SK-N-SH treated with all-trans-retinoic acid at 6 μM for 48 hours (cell line): ENCODE data around the gene ESYT2.

Source experiments
- ARNTL ChIP-seq: fragments of 450-650 bp; formaldehyde crosslinking; IDR thresholded peaks from 2 replicates; pipeline ENCODE4 v1.5.0; 2020; ENCODE audit warnings: low read depth, mild to moderate bottlenecking, moderate library complexity, borderline replicate concordance
- OSR1 ChIP-seq: fragments of 250-450 bp; sonication (Bioruptor Pico); IDR thresholded peaks from 2 replicates; pipeline ENCODE4 v1.8.0; 2022; ENCODE audit warnings: moderate library complexity, mild to moderate bottlenecking, inconsistent platforms
- RARB ChIP-seq: fragments of 250-450 bp; sonication (Bioruptor Pico); IDR thresholded peaks from 2 replicates; pipeline ENCODE4 v1.8.0; 2021; ENCODE audit warnings: mild to moderate bottlenecking, moderate library complexity
- ZC3H10 ChIP-seq: fragments of 250-450 bp; sonication (Bioruptor Pico); IDR thresholded peaks from 2 replicates; pipeline ENCODE4 v1.5.1; 2021; ENCODE audit warnings: mild to moderate bottlenecking, moderate library complexity
- ZFP30 ChIP-seq: fragments of 450-650 bp; formaldehyde crosslinking; IDR thresholded peaks from 2 replicates; pipeline ENCODE4 v1.5.0; 2022; ENCODE audit warnings: mild to moderate bottlenecking, moderate library complexity
- TF ChIP-seq, protein P1 (sequence below): fragments of 250-450 bp; sonication (Bioruptor Pico); IDR thresholded peaks from 2 replicates; pipeline ENCODE4 v1.8.0; 2020; ENCODE audit warnings: mild to moderate bottlenecking, moderate library complexity, borderline replicate concordance
- TF ChIP-seq, protein P2 (sequence below): fragments of 250-450 bp; sonication (Bioruptor Pico); IDR thresholded peaks from 2 replicates; pipeline ENCODE4 v1.5.0; 2020; ENCODE audit warnings: mild to moderate bottlenecking, moderate library complexity
- TF ChIP-seq, protein P3 (sequence below): fragments of 250-450 bp; sonication (Bioruptor Pico); IDR thresholded peaks from 2 replicates; pipeline ENCODE4 v1.5.1; 2021; ENCODE audit warnings: mild to moderate bottlenecking, moderate library complexity
- TF ChIP-seq, protein P4 (sequence below): fragments of 250-450 bp; sonication (Bioruptor Pico); IDR thresholded peaks from 2 replicates; pipeline ENCODE4 v1.5.1; 2020; ENCODE audit warnings: low read depth, mild to moderate bottlenecking, moderate library complexity

DNA sequence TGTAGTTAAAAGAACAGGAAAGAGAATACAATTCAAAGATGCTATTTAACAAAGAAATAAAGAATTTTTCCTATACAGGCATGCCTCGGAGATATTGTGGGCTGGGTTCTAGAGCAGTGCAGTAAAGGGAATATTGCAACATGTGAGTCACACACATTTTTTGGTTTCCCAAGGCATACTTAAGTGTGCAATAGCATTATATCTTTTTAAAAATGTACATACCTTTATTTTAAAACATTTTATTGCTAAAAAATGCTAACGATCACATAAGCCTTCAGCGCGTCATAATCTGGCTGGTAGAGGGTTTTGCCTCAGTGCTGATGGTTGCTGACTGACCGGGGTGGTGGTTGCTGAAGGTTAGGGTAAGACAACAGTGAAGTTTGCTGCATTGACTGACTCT is 54.4 kb downstream of the ESYT2 start:
- TF ChIP-seq, protein P1, sequence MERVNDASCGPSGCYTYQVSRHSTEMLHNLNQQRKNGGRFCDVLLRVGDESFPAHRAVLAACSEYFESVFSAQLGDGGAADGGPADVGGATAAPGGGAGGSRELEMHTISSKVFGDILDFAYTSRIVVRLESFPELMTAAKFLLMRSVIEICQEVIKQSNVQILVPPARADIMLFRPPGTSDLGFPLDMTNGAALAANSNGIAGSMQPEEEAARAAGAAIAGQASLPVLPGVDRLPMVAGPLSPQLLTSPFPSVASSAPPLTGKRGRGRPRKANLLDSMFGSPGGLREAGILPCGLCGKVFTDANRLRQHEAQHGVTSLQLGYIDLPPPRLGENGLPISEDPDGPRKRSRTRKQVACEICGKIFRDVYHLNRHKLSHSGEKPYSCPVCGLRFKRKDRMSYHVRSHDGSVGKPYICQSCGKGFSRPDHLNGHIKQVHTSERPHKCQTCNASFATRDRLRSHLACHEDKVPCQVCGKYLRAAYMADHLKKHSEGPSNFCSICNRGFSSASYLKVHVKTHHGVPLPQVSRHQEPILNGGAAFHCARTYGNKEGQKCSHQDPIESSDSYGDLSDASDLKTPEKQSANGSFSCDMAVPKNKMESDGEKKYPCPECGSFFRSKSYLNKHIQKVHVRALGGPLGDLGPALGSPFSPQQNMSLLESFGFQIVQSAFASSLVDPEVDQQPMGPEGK (CRISPR knock-in tag) = no peak
- TF ChIP-seq RARB (CRISPR knock-in tag) = no peak
- TF ChIP-seq ZFP30 (CRISPR knock-in tag) = no peak
- TF ChIP-seq ZC3H10 (CRISPR knock-in tag) = no peak
- TF ChIP-seq OSR1 (CRISPR knock-in tag) = no peak
- TF ChIP-seq, protein P2, sequence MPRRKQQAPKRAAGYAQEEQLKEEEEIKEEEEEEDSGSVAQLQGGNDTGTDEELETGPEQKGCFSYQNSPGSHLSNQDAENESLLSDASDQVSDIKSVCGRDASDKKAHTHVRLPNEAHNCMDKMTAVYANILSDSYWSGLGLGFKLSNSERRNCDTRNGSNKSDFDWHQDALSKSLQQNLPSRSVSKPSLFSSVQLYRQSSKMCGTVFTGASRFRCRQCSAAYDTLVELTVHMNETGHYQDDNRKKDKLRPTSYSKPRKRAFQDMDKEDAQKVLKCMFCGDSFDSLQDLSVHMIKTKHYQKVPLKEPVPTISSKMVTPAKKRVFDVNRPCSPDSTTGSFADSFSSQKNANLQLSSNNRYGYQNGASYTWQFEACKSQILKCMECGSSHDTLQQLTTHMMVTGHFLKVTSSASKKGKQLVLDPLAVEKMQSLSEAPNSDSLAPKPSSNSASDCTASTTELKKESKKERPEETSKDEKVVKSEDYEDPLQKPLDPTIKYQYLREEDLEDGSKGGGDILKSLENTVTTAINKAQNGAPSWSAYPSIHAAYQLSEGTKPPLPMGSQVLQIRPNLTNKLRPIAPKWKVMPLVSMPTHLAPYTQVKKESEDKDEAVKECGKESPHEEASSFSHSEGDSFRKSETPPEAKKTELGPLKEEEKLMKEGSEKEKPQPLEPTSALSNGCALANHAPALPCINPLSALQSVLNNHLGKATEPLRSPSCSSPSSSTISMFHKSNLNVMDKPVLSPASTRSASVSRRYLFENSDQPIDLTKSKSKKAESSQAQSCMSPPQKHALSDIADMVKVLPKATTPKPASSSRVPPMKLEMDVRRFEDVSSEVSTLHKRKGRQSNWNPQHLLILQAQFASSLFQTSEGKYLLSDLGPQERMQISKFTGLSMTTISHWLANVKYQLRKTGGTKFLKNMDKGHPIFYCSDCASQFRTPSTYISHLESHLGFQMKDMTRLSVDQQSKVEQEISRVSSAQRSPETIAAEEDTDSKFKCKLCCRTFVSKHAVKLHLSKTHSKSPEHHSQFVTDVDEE (CRISPR knock-in tag) = no peak
- no peak for TF ChIP-seq ARNTL
- TF ChIP-seq, protein P3, sequence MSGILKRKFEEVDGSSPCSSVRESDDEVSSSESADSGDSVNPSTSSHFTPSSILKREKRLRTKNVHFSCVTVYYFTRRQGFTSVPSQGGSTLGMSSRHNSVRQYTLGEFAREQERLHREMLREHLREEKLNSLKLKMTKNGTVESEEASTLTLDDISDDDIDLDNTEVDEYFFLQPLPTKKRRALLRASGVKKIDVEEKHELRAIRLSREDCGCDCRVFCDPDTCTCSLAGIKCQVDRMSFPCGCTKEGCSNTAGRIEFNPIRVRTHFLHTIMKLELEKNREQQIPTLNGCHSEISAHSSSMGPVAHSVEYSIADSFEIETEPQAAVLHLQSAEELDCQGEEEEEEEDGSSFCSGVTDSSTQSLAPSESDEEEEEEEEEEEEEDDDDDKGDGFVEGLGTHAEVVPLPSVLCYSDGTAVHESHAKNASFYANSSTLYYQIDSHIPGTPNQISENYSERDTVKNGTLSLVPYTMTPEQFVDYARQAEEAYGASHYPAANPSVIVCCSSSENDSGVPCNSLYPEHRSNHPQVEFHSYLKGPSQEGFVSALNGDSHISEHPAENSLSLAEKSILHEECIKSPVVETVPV (CRISPR knock-in tag) = no peak
- TF ChIP-seq, protein P4, sequence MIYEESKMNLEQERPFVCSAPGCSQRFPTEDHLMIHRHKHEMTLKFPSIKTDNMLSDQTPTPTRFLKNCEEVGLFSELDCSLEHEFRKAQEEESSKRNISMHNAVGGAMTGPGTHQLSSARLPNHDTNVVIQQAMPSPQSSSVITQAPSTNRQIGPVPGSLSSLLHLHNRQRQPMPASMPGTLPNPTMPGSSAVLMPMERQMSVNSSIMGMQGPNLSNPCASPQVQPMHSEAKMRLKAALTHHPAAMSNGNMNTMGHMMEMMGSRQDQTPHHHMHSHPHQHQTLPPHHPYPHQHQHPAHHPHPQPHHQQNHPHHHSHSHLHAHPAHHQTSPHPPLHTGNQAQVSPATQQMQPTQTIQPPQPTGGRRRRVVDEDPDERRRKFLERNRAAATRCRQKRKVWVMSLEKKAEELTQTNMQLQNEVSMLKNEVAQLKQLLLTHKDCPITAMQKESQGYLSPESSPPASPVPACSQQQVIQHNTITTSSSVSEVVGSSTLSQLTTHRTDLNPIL (CRISPR knock-in tag) = no peak
